ENCODE results near the gene TMEM150B.

Gene TMEM150B, protein sequence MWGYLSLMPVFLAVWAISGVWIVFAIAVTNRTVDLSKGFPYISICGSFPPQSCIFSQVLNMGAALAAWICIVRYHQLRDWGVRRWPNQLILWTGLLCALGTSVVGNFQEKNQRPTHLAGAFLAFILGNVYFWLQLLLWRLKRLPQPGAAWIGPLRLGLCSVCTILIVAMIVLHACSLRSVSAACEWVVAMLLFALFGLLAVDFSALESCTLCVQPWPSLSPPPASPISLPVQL

DNA sequence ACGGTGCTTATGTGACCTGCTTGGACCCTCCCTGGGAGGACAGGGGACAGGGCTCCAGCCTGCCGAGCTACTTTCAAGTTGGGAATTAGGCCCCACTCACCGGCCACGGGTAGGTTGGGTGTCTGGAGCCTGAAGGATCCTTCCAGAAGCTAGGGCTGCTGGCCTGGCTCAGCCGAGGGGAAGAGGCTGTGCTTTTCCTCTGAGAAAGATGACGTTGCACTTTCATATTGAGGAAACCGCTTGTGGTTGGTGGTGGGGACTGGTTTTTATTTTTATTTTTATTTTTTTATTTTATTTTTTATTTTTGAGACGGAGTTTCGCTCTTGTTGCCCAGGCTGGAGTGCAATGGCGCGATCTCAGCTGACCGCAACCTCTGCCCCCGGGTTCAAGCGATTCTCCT lies at the start of gene TMEM150B:
Gene TMEM150B, minus strand, starts transcription at position 170 of the 400 bp plus-strand sequence. CDS start 4,305 bp downstream, outside the sequence.
- DNase-seq (ENCODE audit: low spot score), result no peak

- no peak for DNase-seq (ENCODE audit: low spot score)
Observed at GRCh38 chr19:55373993-55374757, 49.0 kb upstream of the TMEM150B start.

GRCh38 chr19:55373306-55373992 lies 48.3 kb upstream of the TMEM150B start:
- DNase-seq (ENCODE audit: low spot score), result no peak

GRCh38 chr19:55372316-55373081 lies 47.4 kb upstream of the TMEM150B start:
- DNase-seq (ENCODE audit: low spot score), result no peak

DNA sequence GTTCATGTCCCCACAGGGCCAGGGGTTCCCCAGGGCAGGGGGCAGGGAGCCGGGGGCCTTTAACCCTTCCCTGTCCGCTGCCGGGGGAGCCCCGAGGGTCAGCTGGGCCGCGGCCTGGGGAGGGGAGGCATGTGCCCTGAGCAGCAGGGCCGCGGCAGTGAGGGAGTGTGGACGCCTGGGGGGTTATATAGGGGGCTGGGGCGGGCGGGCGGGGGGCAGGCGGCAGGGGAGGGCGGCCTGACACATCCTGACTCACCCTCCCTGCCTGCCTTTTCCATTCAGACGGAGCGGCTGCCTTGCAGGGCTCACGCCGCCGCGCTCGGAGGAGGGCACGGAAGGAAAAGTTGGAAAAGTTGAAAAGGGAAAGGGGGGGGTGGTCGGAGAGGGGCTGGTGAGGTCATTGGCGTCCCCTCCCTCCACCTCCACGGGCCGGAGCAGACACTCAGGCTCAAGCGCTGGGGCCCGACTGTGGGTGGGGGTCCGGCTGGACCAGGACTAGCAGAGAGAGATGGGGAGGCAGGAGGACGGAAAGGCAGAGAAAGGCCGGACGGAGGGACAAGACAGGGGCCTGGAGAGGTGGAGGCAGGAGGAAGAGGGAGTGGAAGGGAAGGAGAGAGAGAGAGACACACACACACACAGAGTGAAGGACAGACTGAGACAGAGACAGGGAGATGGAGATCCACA lies 45.3 kb upstream of the TMEM150B start, which contains the start of gene IL11:
Gene IL11, minus strand, starts transcription at position 159 of the 684 bp plus-strand sequence. Its CDS starts 153 bp downstream, at position 6.
- DNase-seq (ENCODE audit: low spot score), result no peak

GRCh38 chr19:55369653-55370304 lies 44.6 kb upstream of the TMEM150B start:
- DNase-seq (ENCODE audit: low spot score), result no peak

DNA sequence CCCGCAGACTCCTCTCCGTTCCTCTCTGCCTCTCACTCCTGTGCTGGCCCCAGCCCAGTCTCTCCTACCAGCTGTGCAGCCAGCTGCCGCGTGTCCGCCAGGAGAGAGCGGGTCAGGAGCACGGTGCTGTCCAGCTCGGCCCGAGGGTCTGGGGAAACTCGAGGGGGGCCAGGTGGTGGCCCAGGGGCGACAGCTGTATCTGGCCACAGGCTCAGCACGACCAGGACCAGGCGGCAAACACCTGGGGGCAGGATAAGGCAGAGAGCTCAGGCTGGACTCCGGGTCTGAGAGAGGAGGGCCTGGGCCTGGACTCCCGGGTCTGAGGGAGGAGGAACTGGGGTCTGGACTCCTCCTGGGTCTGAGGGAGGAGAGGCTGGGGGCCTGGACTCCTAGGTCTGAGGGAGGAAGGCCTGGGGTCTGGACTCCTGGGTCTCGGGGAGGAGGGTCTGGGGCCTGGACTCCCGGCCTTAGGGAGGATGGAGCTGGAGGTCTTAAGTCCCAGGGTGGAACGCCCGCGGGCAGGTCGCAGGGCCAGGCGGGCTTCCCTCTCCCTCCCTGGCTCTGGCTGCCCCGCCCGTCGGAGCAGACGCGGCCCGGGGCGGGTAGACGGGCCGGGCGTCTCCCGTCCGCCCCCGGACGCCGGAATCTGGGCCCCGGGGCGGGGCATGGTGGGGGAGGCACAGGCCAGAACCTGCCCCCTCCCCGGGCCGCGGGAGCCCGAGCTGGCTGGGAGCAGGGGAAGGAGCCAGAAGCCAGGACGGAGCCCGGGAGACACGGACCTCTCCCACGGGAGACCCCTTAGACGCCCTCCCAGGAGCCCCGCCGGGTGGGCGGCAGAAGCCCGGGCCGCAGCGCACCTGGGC lies 43.8 kb upstream of the TMEM150B start:
- no peak for DNase-seq (ENCODE audit: low spot score)

GRCh38 chr19:55368106-55368505 lies 43.0 kb upstream of the TMEM150B start:
- DNase-seq (ENCODE audit: low spot score), result no peak

DNA sequence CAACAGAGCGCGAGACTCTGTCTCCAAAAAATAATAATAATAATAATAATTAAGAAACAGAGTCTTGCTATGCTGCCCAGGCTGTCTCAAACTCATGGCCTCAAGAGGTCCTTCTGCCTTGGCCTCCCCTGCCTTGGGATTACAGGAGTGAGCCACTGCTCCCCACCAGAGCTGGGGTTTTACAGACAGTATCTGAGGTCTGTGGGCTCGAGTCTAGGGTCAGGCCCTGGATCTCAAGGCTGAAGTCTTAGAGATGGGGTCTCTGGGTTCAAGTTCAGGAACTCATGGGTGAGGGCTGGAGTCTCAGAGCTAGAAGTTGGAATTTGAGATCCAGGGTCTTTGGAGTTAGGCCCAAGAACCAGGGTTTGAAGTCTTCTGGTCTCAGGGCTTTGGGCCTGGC lies 41.6 kb upstream of the TMEM150B start:
- DNase-seq (ENCODE audit: low spot score), result no peak

- DNase-seq (ENCODE audit: low spot score), result no peak
Observed at GRCh38 chr19:55365964-55366363, 40.8 kb upstream of the TMEM150B start.

DNA sequence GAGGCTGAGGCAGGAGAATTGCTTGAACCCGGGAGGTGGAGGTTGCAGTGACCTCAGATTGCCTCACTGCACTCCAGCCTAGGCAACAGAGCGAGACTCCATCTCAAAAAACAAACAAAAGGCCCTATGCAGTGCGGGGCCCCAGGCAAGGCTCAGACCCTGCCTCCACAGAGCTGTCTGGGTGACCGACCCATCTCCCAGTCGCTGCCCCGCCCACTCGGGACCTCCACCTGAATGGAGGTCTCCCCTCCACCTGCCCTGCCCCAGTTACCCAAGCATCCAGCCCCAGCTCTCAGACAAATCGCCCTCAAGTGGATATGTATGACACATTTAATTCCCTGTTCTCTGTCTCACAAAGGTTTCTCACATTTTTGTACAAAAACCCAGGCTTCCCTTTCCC lies 40.1 kb upstream of the TMEM150B start:
- DNase-seq (ENCODE audit: low spot score), result no peak

- DNase-seq (ENCODE audit: low spot score), result no peak
Observed at GRCh38 chr19:55362990-55363716, 38.0 kb upstream of the TMEM150B start, which contains the start of gene GARIN5B. TSS of gene GARIN5B (minus strand) at chr19:55363260. CDS start at chr19:55363066, 194 bp downstream.

GRCh38 chr19:55362174-55362989 lies 37.2 kb upstream of the TMEM150B start:
- no peak for DNase-seq (ENCODE audit: low spot score)

GRCh38 chr19:55360902-55361301 lies 35.8 kb upstream of the TMEM150B start:
- no peak for DNase-seq (ENCODE audit: low spot score)

DNA sequence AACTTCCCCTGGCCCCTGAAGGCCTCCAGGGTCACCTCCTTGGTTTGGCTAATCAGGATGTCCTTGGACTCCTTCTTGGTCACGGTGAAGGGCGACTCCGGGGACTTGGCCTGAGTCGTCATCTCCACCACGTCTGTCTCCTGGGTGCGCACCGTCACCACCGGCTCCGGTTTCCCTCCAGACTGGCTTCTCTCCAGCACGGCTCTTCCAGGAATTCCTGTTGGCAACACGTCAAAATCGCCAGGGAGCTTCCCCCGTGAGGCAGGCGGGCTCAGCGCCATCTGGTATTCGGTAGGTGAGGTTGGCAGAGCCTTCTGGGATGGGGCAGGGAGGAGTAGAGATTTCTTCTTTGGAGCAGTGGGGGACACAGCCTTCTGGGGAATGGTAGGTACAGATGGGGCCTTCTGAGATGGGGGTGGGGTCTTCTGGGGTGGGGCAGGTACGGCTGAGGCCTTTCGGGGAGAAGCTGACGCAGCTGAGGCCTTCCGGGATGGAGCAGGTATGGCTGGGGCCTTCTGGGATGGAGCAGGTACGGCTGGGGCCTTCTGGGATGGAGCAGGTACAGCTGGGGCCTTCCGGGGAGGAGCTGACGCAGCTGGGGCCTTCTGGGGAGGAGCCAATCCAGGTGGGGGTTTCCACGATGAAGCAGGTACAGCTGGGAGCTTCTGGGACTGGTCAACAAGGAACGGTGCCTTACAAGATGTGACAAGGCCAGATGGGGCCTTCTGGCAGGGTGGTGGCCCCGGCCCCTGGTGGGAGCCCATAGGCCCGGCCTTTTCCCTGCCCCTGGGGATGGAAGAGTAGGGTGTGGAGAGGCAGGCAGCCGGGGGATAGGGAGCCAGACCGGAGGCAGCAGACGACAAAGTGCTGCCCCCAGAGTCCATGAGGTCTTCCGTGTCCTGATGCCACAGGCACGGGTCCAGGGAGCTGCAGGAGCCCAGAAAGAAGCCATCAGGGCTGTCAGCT lies 34.1 kb upstream of the TMEM150B start:
- no peak for DNase-seq (ENCODE audit: low spot score)

DNA sequence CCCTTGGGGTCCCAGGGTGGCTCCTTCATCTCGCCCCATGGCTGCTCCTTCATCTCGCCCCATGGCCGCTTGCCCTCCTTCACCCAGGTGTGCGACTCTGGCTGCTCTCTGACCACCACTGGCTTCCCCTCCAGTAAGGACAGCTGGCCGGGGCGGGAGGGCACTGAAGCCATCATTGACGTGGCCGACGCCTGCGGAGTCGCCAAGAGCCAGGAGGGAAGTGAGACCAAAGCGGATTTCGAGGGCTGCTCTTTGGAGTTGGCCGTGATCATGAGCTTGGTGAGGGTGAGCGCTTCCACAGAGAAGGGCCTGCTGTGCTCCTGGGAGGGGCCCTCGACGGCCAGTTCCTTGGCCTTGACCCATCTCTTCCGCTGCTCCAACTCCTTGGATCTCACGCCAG lies 33.4 kb upstream of the TMEM150B start:
- DNase-seq (ENCODE audit: low spot score), result no peak

- DNase-seq (ENCODE audit: low spot score), result no peak
Observed at GRCh38 chr19:55355213-55355821, 30.2 kb upstream of the TMEM150B start.
